NT2/D1 (cell line): ENCODE data around the gene DIAPH2.

Experiments
- SUZ12 ChIP-seq: IDR thresholded peaks from 2 replicates; pipeline ENCODE4 v1.6.1; 2011; ENCODE audit not compliant: insufficient read length, insufficient read depth; ENCODE audit errors: extremely low read depth
- ZNF274 ChIP-seq: IDR thresholded peaks from 2 replicates; pipeline ENCODE4 v1.6.1; 2011; ENCODE audit warnings: mild to moderate bottlenecking, low read depth, low read length

DNA sequence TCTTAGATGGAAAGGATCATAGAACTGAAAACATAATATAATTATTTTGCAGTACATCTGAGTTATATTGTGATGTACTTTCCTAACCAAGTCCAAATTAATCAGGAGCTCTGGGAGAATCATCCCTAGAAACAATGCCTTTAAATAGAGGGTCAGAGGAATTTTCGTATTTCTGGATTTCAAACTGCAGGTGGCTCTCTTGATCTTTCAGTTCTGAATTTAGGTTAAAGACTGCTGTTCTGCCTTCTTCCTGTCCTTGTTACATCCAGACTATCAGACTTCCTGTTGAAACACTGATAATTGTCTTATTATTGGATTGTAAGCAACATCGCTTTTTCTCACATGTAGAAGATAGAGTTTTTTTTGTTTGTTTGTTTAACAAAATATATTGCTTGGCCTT is 341.8 kb downstream of the DIAPH2 start:
- TF ChIP-seq ZNF274 = no peak
- no peak for TF ChIP-seq SUZ12
